ENCODE measurements around the gene PRICKLE1.

The PRICKLE1 gene

DNA sequence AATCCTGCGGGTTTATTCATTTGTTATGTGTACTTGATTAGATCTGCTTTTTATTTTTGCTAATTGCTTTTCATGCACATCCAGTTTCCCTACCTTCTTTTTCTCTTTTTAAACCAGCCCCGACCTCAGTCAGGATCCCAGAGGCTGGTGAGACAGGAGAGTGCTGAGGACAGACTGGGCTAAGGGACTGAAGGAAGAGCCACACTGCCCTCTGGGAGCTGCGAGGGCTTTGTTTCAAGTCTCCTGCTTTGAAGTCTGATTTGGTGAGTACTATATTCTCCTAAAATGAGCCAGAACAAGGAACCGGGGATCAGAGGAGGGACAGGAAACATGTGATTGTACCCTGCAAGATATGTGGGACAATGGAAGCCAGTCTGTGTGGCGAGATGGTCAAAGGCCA, 23.9 kb downstream of the PRICKLE1 start:
- TF ChIP-seq, protein P1, sequence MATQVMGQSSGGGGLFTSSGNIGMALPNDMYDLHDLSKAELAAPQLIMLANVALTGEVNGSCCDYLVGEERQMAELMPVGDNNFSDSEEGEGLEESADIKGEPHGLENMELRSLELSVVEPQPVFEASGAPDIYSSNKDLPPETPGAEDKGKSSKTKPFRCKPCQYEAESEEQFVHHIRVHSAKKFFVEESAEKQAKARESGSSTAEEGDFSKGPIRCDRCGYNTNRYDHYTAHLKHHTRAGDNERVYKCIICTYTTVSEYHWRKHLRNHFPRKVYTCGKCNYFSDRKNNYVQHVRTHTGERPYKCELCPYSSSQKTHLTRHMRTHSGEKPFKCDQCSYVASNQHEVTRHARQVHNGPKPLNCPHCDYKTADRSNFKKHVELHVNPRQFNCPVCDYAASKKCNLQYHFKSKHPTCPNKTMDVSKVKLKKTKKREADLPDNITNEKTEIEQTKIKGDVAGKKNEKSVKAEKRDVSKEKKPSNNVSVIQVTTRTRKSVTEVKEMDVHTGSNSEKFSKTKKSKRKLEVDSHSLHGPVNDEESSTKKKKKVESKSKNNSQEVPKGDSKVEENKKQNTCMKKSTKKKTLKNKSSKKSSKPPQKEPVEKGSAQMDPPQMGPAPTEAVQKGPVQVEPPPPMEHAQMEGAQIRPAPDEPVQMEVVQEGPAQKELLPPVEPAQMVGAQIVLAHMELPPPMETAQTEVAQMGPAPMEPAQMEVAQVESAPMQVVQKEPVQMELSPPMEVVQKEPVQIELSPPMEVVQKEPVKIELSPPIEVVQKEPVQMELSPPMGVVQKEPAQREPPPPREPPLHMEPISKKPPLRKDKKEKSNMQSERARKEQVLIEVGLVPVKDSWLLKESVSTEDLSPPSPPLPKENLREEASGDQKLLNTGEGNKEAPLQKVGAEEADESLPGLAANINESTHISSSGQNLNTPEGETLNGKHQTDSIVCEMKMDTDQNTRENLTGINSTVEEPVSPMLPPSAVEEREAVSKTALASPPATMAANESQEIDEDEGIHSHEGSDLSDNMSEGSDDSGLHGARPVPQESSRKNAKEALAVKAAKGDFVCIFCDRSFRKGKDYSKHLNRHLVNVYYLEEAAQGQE (IDR thresholded peaks at IDR 0.05; ENCODE audit: insufficient read depth in 1 of 2, low read depth in 2 of 2, low read length in 2 of 2), result no peak
- no peak for TF ChIP-seq SIN3A (IDR thresholded peaks at IDR 0.05; ENCODE audit: borderline replicate concordance, insufficient read depth, low read length)
- no peak for TF ChIP-seq FOXP2 (optimal IDR thresholded peaks at IDR 0.05; ENCODE audit: borderline replicate concordance, extremely low read depth, extremely low read length, insufficient read depth)
- no peak for TF ChIP-seq POLR2AphosphoS5 (IDR thresholded peaks at IDR 0.05; ENCODE audit: low read depth, low read length)
- no peak for TF ChIP-seq TAF1 (IDR thresholded peaks at IDR 0.05; ENCODE audit: borderline replicate concordance, insufficient read depth, low read length)

DNA sequence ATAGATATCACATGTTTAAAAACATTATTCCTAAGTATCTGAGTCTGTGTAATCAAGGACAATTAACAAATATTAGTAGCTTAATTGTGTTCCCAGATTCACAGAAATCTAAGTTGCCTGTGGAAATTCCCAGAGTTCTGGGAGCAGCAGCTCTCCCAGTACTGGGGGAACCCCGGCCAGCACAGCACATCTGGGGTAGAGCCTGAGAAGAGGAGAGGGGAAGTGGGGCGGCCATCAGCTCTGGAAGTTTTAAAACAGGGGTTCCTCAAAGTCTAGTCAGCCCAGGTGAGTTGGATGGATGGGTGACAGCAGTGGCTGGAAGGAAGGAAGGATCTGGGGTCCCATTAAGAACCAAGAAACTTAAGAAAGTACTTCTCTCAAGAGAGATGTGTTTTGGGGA, 24.6 kb downstream of the PRICKLE1 start:
- TF ChIP-seq POLR2AphosphoS5 (IDR thresholded peaks at IDR 0.05; ENCODE audit: low read depth, low read length), result no peak
- TF ChIP-seq SIN3A (IDR thresholded peaks at IDR 0.05; ENCODE audit: borderline replicate concordance, insufficient read depth, low read length), result no peak
- TF ChIP-seq, protein P1 (IDR thresholded peaks at IDR 0.05; ENCODE audit: insufficient read depth in 1 of 2, low read depth in 2 of 2, low read length in 2 of 2), result no peak
- no peak for TF ChIP-seq FOXP2 (optimal IDR thresholded peaks at IDR 0.05; ENCODE audit: borderline replicate concordance, extremely low read depth, extremely low read length, insufficient read depth)
- TF ChIP-seq TAF1 (IDR thresholded peaks at IDR 0.05; ENCODE audit: borderline replicate concordance, insufficient read depth, low read length), result no peak

DNA sequence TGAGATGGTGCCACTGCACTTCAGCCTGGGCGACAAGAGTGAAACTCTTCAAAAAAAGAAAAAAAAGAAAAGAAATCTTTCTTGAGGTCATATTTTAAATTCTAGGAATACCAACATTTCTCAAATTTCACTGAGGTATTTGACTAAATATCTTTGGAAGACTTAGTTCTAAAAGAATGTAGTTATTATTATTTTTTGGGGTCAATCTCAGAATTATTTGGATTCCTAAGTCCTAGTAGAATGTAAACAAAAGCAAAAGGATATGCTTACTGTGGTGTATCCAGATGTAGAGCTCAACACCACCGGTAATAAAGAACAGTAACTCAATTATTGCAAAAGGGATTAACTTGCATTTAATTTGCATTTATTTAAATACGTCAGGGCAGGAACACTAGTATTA, 25.0 kb downstream of the PRICKLE1 start:
- TF ChIP-seq, protein P1 (IDR thresholded peaks at IDR 0.05; ENCODE audit: insufficient read depth in 1 of 2, low read depth in 2 of 2, low read length in 2 of 2), result no peak
- TF ChIP-seq SIN3A (IDR thresholded peaks at IDR 0.05; ENCODE audit: borderline replicate concordance, insufficient read depth, low read length), result no peak
- no peak for TF ChIP-seq FOXP2 (optimal IDR thresholded peaks at IDR 0.05; ENCODE audit: borderline replicate concordance, extremely low read depth, extremely low read length, insufficient read depth)
- no peak for TF ChIP-seq POLR2AphosphoS5 (IDR thresholded peaks at IDR 0.05; ENCODE audit: low read depth, low read length)
- no peak for TF ChIP-seq TAF1 (IDR thresholded peaks at IDR 0.05; ENCODE audit: borderline replicate concordance, insufficient read depth, low read length)

DNA sequence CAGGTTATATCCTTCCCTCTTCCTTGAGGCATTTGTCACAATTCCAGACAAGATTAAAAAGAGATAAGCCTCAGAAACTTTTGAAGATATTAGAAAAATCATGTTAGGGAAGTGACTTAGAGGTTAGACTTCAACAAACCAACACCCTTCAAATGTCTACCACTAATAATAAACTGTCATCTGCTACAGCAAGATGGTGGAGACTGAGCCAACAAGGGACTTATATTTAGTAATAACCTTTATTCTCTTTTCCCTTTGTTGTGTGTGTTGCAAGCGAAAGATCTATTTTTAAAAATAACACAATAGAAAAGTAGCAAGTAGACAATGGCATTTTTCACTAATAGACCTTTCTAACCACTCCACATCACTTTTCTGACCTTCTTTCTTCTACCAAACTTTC, 28.6 kb downstream of the PRICKLE1 start:
- no peak for TF ChIP-seq TAF1 (IDR thresholded peaks at IDR 0.05; ENCODE audit: borderline replicate concordance, insufficient read depth, low read length)
- TF ChIP-seq FOXP2 (optimal IDR thresholded peaks at IDR 0.05; ENCODE audit: borderline replicate concordance, extremely low read depth, extremely low read length, insufficient read depth), result no peak
- TF ChIP-seq POLR2AphosphoS5 (IDR thresholded peaks at IDR 0.05; ENCODE audit: low read depth, low read length), result no peak
- TF ChIP-seq, protein P1 (IDR thresholded peaks at IDR 0.05; ENCODE audit: insufficient read depth in 1 of 2, low read depth in 2 of 2, low read length in 2 of 2), result no peak
- no peak for TF ChIP-seq SIN3A (IDR thresholded peaks at IDR 0.05; ENCODE audit: borderline replicate concordance, insufficient read depth, low read length)
